ENCODE results near the gene SOX21. TPM values are rescaled to one million over a fixed set of nuclear protein-coding genes. Genes with fewer than 3 reads are reported as not detected.

Gene SOX21
- total and polyA plus RNA-seq, 2 experiments from 2014 or later, result 1.7 to 3.5 TPM

GRCh38 chr13:94716016-94716415 lies 3.7 kb upstream of the SOX21 start (continued):
- TF ChIP-seq CTCF (conservative IDR thresholded peaks at IDR 0.05; ENCODE audit: low read depth in 2 of 2) (peak; percentile 59 to 60), REST (IDR thresholded peaks at IDR 0.05; ENCODE audit: unreplicated experiment) (no peak), EZH2phosphoT487 (IDR thresholded peaks at IDR 0.05; ENCODE audit: unreplicated experiment) (no peak)

- no peaks in the 10 kb centered on the region; the same call in 2 of the 3 replicates for H3K9me3 Mint-ChIP-seq
- no peaks in the 10 kb centered on the region for H3K79me2 ChIP-seq (replicated peaks; ENCODE audit: insufficient read depth)
- DNase-seq (ENCODE audit: low spot score) (peak; percentile 43), ATAC-seq (peak; percentile 29; the same call in 2 of the 3 replicates)
- H3K4me3 Mint-ChIP-seq, result peak overlapping the region; percentile 78
- H3K36me3 ChIP-seq (ENCODE audit: insufficient read depth), result no peaks in the 10 kb centered on the region
- no peak overlapping the region for H3K27ac Mint-ChIP-seq
- peak overlapping the region; percentile 48; the same call in 1 of the 2 replicates for H2AFZ ChIP-seq
- H3K27ac ChIP-seq (ENCODE audit: low read depth), result no peak overlapping the region
- peaks cover 51% of the 10 kb centered on the region for H3K4me1 ChIP-seq (ENCODE audit: insufficient read depth)
- peak overlapping the region; percentile 84 for H3K4me2 ChIP-seq
- TF ChIP-seq EZH2 (IDR thresholded peaks at IDR 0.05; ENCODE audit: low read depth, unreplicated experiment), result peak; percentile 69
- no peak for TF ChIP-seq EZH2phosphoT487 (IDR thresholded peaks at IDR 0.05; ENCODE audit: unreplicated experiment)
- no peaks in the 10 kb centered on the region for H4K20me1 ChIP-seq (replicated peaks; ENCODE audit: insufficient read depth)
- peaks cover 44% of the 10 kb centered on the region for H3K27me3 Mint-ChIP-seq (ENCODE audit: insufficient read depth, low read depth, poor library complexity)
- peaks cover 60% of the 10 kb centered on the region for H3K27me3 ChIP-seq (ENCODE audit: insufficient read depth)
- H3K4me3 ChIP-seq, result peak overlapping the region; percentile 64
- H3K36me3 Mint-ChIP-seq (ENCODE audit: low read depth), result no peaks in the 10 kb centered on the region; the same call in 2 of the 3 replicates
- H3F3A ChIP-seq (replicated peaks; ENCODE audit: low read depth), result no peaks in the 10 kb centered on the region
- H3K4me1 Mint-ChIP-seq, result peaks cover 47% of the 10 kb centered on the region
- no peaks in the 10 kb centered on the region for H3K9me2 ChIP-seq (ENCODE audit: insufficient read depth)
Measured at GRCh38 chr13:94713561-94714182, 1.3 kb upstream of the SOX21 start.

- no peaks in the 10 kb centered on the region for H3K9me2 ChIP-seq (ENCODE audit: insufficient read depth)
- Mint-ChIP-seq H3K4me3 (peak overlapping the region; percentile 84), H3K9me3 (no peaks in the 10 kb centered on the region; the same call in 2 of the 3 replicates), H3K36me3 (ENCODE audit: low read depth) (no peaks in the 10 kb centered on the region; the same call in 2 of the 3 replicates), H3K4me1 (peaks cover 50% of the 10 kb centered on the region), H3K27ac (no peak overlapping the region), H3K27me3 (ENCODE audit: insufficient read depth, low read depth, poor library complexity) (peaks cover 50% of the 10 kb centered on the region)
- DNase-seq (ENCODE audit: low spot score) (peak; percentile 60), ATAC-seq (peak; percentile 50)
- no peaks in the 10 kb centered on the region for H3K36me3 ChIP-seq (ENCODE audit: insufficient read depth)
- H3K4me2 ChIP-seq, result peak overlapping the region; percentile 84
- peaks cover 53% of the 10 kb centered on the region for H3K4me1 ChIP-seq (ENCODE audit: insufficient read depth)
- H3K4me3 ChIP-seq, result peak overlapping the region; percentile 64
- peaks cover 63% of the 10 kb centered on the region for H3K27me3 ChIP-seq (ENCODE audit: insufficient read depth)
- no peak overlapping the region for H3K27ac ChIP-seq (ENCODE audit: low read depth)
- H2AFZ ChIP-seq, result no peak overlapping the region
- no peaks in the 10 kb centered on the region for H3K79me2 ChIP-seq (replicated peaks; ENCODE audit: insufficient read depth)
- no peaks in the 10 kb centered on the region for H4K20me1 ChIP-seq (replicated peaks; ENCODE audit: insufficient read depth)
- TF ChIP-seq POLR2AphosphoS5 (IDR thresholded peaks at IDR 0.05; ENCODE audit: low read depth) (peak; percentile 65; the same call in 1 of the 2 replicates), EZH2phosphoT487 (IDR thresholded peaks at IDR 0.05; ENCODE audit: unreplicated experiment) (peak; percentile 56), CTCF (conservative IDR thresholded peaks at IDR 0.05; ENCODE audit: low read depth in 2 of 2) (no peak), CREB1 (CRISPR knock-in tag; IDR thresholded peaks at IDR 0.05; ENCODE audit: low read depth) (no peak), EZH2 (IDR thresholded peaks at IDR 0.05; ENCODE audit: low read depth, unreplicated experiment) (peak; percentile 24)
- 0 out of 2 replicates have a peak, but pooled peaks cover 1% of the 10 kb centered on the region for H3F3A ChIP-seq (replicated peaks; ENCODE audit: low read depth)
Measured at GRCh38 chr13:94712812-94713560, 641 bp upstream of the SOX21 start.

Measured in GM23338 (cell line).